Osteocyte (in vitro differentiated cells): ENCODE data around the gene KDM4C. TPM values are rescaled to one million over a fixed set of nuclear protein-coding genes. Genes with fewer than 3 reads are reported as not detected.

Source experiments
- DNase-seq: peaks from one replicate; pipeline ENCODE4 v3.0.0; 2021; ENCODE audit warnings: mixed read lengths; ENCODE audit not compliant: unreplicated experiment; ENCODE audit errors: extremely low spot score
- H3K27ac Mint-ChIP-seq: one replicate; pipeline ENCODE4 v1.8.0; 2021; ENCODE audit warnings: mild to moderate bottlenecking, mixed read lengths; ENCODE audit not compliant: unreplicated experiment
- H3K27me3 Mint-ChIP-seq: one replicate; pipeline ENCODE4 v1.8.0; 2021; ENCODE audit warnings: mixed read lengths; ENCODE audit not compliant: unreplicated experiment
- H3K36me3 Mint-ChIP-seq: one replicate; pipeline ENCODE4 v1.8.0; 2021; ENCODE audit warnings: mixed read lengths; ENCODE audit not compliant: unreplicated experiment
- H3K4me1 Mint-ChIP-seq: one replicate; pipeline ENCODE4 v1.8.0; 2021; ENCODE audit warnings: mixed read lengths; ENCODE audit not compliant: unreplicated experiment
- H3K4me3 Mint-ChIP-seq: one replicate; pipeline ENCODE4 v1.8.0; 2021; ENCODE audit warnings: mild to moderate bottlenecking, moderate library complexity, mixed read lengths; ENCODE audit not compliant: unreplicated experiment
- H3K9me3 Mint-ChIP-seq: one replicate; pipeline ENCODE4 v1.8.0; 2021; ENCODE audit warnings: mixed read lengths; ENCODE audit not compliant: unreplicated experiment
- total RNA-seq: library from RNA; stranded (reverse); gene quantifications from 2 replicates; pipeline ENCODE4 v1.2.1, GENCODE V29; 2021
- TF ChIP-seq, protein P1 (sequence below): fragments of 200-600 bp; sonication (generic); IDR thresholded peaks from 2 replicates; pipeline ENCODE4 v1.5.0; 2021; ENCODE audit warnings: antibody characterized with exemption, mild to moderate bottlenecking, moderate library complexity

Gene KDM4C
- total RNA-seq, 1 donor from 2014 or later = 25.3 TPM

DNA sequence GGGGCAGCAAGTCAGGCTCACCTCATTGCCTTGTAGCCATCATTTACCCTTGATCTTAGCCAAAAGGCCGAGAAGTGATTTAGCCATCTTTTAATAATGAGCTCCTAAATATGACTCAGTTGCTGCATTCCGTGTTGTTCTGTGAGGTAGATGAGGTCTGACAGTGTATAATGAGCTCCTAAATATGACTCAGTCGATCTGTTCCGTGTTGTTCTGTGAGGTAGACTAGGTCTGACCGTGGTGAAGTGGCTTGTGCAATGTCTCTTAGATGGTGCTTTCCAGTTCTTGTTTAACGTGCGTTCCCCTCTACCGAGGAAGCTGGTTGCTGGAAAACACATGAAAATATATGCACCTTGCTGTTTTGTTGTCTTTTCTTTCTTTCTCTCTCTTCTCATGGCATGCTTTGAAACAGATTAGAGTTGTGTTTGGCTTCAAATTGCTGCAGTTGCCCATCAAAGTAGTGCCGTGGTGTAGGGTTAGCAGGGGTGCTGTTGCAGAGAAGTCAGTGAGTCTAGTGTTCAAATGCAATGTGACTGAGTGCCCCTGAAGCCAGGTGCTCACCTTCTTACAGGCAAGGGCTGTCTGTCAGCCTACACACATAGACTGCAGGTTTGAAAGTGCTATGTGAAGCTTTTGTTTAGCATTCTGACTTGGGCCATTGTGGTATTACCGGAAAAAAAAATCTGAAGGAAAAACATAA is 118.6 kb downstream of the KDM4C start:
- TF ChIP-seq, protein P1, sequence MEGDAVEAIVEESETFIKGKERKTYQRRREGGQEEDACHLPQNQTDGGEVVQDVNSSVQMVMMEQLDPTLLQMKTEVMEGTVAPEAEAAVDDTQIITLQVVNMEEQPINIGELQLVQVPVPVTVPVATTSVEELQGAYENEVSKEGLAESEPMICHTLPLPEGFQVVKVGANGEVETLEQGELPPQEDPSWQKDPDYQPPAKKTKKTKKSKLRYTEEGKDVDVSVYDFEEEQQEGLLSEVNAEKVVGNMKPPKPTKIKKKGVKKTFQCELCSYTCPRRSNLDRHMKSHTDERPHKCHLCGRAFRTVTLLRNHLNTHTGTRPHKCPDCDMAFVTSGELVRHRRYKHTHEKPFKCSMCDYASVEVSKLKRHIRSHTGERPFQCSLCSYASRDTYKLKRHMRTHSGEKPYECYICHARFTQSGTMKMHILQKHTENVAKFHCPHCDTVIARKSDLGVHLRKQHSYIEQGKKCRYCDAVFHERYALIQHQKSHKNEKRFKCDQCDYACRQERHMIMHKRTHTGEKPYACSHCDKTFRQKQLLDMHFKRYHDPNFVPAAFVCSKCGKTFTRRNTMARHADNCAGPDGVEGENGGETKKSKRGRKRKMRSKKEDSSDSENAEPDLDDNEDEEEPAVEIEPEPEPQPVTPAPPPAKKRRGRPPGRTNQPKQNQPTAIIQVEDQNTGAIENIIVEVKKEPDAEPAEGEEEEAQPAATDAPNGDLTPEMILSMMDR = no peak
- Mint-ChIP-seq H3K36me3 (no peaks in the 10 kb centered on the region), H3K4me1 (peaks cover 3% of the 10 kb centered on the region), H3K27me3 (no peaks in the 10 kb centered on the region), H3K9me3 (no peaks in the 10 kb centered on the region), H3K4me3 (no peak overlapping the region), H3K27ac (no peak overlapping the region)
- no peak for DNase-seq

DNA sequence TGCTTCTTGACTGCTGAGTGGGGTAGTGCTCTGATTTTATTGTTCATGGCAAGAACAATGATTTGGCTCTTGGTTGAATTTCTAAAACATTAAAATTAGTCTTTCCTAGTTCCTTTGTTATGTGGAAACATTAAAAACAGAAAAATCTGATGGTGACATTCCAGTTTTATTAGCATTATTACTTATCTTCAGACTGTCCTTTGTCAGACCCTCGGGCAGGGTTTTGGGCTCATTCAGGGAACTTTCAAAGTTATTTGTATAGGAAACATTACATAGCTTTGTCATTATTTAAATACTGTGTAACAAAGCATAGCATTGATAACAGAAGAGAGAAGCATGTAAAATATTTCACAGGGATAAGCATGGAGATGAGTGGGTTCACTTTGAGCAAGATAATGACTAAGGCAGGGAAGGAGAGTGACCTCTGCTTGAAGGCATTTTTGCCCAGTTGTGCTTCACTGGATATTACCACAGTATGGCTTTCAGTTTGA is 119.9 kb downstream of the KDM4C start:
- Mint-ChIP-seq H3K4me1 (peaks cover 3% of the 10 kb centered on the region), H3K9me3 (no peaks in the 10 kb centered on the region)

DNA sequence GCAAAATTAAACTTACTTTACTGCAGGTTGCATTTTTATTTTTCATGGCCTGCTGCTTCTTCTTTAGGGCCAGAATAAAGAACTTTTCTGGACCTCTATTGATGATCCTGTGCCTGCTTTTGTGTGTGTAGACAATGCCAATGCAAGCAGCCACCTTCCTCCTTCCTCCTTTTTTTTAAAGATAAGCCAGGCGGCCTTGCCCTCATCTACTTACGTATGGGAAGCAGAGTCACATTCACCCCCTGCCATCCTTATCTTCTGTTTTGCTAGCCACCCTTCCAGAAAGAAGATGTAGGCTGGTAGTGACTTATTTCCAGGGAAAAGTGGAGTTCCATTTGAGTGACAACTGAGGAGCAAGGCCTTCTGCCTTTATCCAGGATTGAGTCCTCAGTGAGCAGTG is 122.9 kb downstream of the KDM4C start:
- DNase-seq = no peak
- H3K9me3 Mint-ChIP-seq = no peaks in the 10 kb centered on the region
- H3K36me3 Mint-ChIP-seq = no peaks in the 10 kb centered on the region
- no peaks in the 10 kb centered on the region for H3K27me3 Mint-ChIP-seq
- peaks cover 3% of the 10 kb centered on the region for H3K4me1 Mint-ChIP-seq
- H3K4me3 Mint-ChIP-seq = no peak overlapping the region
- TF ChIP-seq, protein P1 = no peak
- H3K27ac Mint-ChIP-seq = no peak overlapping the region

More for the DNA sequence above, 119.9 kb downstream of the KDM4C start:
- H3K27me3 Mint-ChIP-seq = no peaks in the 10 kb centered on the region
- DNase-seq = no peak
- no peak overlapping the region for H3K27ac Mint-ChIP-seq
- H3K4me3 Mint-ChIP-seq = no peak overlapping the region
- TF ChIP-seq, protein P1 = no peak
- H3K36me3 Mint-ChIP-seq = no peaks in the 10 kb centered on the region

- Mint-ChIP-seq H3K9me3 (no peaks in the 10 kb centered on the region), H3K4me3 (no peak overlapping the region), H3K4me1 (peaks cover 3% of the 10 kb centered on the region), H3K27me3 (no peaks in the 10 kb centered on the region), H3K27ac (no peak overlapping the region), H3K36me3 (peaks cover 3% of the 10 kb centered on the region)
- TF ChIP-seq, protein P1 = no peak
- no peak for DNase-seq
Measured at GRCh38 chr9:6884101-6884500, 126.3 kb downstream of the KDM4C start.

- no peak for DNase-seq
Measured at GRCh38 chr9:6884990-6885389, 127.2 kb downstream of the KDM4C start.

More at GRCh38 chr9:6884990-6885389, 127.2 kb downstream of the KDM4C start:
- H3K9me3 Mint-ChIP-seq = no peaks in the 10 kb centered on the region
- H3K36me3 Mint-ChIP-seq = peaks cover 3% of the 10 kb centered on the region
- H3K27me3 Mint-ChIP-seq = no peaks in the 10 kb centered on the region
- TF ChIP-seq, protein P1 = no peak
- peaks cover 3% of the 10 kb centered on the region for H3K4me1 Mint-ChIP-seq
- H3K27ac Mint-ChIP-seq = no peak overlapping the region
- no peak overlapping the region for H3K4me3 Mint-ChIP-seq
